RPMI8226 (cell line): ENCODE data around the gene NFXL1.

ENCODE experiments used
- DNase-seq: peaks from one replicate; pipeline ENCODE4 v3.0.0-alpha.2; 2015

Gene NFXL1

DNA sequence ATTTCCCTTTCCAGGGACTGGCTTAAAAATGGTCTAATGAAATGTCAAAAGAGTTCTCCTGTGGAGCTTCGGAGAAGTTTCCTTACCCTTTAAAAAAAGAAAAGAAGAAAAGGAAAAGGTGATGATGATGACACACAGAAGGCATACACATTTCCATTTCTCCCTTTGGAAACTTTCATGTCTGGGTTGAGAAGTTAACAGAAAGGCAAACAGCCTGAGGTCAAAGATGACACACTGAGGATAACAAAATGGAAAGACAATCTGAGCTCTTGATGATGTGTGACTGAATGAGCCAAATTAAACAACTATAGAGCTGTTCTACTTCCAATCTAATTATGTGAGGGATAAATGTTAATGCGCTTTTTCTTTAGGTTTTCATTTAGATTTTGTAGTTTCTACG lies 32.2 kb downstream of the NFXL1 start:
- no peak for DNase-seq

DNA sequence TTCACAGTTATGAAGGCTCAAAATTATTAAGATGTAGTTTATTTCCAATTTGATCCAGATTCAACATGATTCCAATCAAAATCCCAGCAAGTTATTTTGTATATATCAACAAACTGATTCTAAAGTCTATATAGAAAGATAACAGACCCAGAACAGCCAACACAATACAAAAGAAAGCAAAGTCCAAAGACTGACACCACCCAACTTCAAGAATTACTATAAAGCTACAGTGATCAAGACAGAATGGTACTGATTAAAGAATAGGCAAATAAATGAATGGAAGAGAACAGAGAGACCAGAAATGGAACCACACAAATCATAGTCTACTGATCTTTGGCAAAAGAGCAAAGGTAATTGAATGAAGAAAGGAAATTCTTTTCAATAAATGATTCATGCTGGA lies 34.9 kb downstream of the NFXL1 start:
- no peak for DNase-seq

DNA sequence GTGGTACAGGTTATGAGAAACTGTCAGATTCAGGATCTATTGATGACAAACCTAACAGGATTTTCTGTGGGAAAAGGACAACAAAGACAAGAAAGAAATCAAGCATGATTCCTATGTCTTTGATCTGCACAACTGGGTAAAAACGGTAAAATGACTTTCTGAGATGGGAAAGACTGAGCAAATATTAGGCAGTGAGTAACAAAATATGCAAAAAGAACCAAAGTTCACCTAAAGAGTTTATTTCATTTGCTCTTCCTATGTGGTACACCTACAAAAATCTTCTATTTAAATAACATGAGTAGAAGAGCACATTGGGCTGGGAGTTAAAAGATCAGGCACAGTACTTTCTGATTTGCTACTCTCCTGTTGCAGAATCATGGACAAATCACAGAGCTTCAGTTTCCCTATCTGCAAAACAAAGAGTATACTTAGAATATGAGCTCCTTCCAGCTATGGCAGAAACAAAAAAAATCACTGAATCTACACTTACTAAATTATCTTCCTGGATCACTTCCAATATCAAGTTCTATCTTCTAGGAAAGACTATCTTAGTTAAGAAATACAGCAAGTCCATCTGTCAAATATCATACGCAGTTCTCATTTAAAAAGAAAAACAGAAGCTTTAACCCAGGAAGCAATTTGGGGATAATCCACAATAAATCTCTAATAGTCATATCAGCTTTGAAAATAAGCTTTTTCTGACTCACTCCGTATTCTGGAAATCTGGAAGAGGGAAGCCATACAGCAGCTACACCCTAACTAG lies 37.4 kb downstream of the NFXL1 start:
- no peak for DNase-seq

GRCh38 chr4:47876310-47876709 lies 38.1 kb downstream of the NFXL1 start:
- no peak for DNase-seq

GRCh38 chr4:47873877-47874541 lies 40.4 kb downstream of the NFXL1 start:
- no peak for DNase-seq

DNA sequence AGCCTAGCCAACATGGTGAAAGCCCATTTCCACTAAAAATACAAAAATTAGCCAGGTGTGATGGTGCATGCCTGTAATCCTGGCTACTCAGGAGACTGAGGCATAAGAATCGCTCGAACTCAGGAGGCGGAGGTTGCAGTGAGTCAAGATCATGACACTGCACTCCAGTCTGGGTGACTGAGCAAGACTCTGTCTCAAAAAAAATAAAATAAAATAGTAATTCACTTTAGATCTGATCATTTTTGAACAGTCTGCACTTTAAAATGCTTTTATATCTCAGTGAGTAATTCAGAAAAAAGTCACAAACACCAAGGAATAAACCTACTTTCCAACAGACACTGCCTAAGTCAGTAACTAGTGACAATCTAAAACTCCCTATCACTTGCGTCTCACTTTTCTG lies 50.9 kb downstream of the NFXL1 start:
- no peak for DNase-seq

- no peak for DNase-seq
Measured at GRCh38 chr4:47862297-47862696, 52.1 kb downstream of the NFXL1 start.

GRCh38 chr4:47860305-47860704 lies 54.1 kb downstream of the NFXL1 start:
- DNase-seq = no peak

GRCh38 chr4:47858006-47858405 lies 56.4 kb downstream of the NFXL1 start:
- DNase-seq = no peak

DNA sequence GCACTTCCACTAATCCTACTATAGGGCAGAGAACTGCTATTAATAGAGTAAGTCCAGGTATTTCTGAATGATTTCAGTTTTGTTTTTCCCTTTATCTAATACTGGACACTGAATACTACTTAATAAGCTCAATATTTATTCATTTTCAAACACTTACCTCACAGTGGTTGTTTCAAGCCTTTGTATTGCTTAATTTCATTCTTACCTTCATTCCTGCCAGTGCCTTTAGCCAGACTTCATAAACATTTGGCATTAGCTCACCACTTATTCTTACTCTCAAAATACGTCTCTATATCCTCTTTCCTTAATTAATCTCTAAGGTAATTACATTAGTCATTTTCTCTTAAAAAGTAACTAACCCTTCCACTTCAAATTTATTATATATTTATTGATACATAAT lies 57.7 kb downstream of the NFXL1 start:
- no peak for DNase-seq

DNA sequence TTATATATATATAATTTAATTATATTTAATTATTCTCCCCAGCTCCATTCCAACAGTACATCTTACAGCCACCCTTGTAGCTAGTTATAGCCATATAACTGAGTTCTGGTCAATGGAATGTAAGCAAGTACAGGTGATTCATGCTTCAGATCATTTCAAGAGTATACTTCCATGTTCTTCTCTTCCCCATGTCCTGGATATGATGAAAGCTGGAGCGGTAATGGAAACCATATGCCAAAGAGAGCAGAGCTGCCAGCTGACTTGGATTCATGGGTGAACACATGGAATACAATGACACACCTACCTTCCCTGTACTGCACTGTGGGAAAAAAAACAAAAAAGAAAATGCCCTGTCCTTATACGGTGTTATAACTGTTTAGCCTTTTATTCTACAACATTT lies 59.0 kb downstream of the NFXL1 start:
- no peak for DNase-seq

DNA sequence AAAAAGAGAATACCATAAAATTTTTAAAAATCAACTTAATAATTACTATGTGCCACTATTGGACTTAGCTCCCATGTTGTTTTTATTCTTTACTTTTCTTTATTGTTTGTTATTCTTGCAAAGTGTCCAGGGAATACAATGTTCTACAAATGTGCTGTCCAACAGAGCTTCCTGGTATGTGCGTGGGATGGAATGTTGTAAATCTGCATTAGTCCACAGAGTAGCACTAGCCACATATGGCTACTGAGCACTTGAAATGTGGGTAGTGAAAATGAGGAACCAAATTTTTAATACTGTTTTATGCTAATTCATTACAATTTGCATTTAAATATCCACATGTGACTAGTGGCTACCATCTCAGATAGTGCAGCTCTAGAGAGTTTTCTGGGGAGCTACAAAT lies 62.2 kb downstream of the NFXL1 start:
- DNase-seq = no peak

DNA sequence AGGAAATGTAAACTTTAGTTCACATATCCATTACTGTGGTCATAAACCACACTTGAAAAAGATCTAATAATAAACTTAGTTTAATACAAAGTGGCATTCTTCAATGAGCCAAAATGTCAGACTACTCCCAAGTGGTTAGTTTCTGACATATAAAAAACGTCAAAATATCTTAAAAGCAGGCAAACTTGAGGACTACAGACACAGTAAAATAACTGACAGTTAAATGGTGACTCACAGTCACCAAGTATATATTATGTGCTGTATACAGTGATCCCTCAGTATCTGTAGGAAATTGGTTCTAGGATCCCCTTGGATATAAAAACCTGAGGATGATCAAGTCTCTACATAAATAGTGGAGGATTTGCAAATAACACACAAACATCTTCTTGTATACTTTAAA lies 64.9 kb downstream of the NFXL1 start:
- no peak for DNase-seq

GRCh38 chr4:47848041-47848440 lies 66.3 kb downstream of the NFXL1 start:
- no peak for DNase-seq

DNA sequence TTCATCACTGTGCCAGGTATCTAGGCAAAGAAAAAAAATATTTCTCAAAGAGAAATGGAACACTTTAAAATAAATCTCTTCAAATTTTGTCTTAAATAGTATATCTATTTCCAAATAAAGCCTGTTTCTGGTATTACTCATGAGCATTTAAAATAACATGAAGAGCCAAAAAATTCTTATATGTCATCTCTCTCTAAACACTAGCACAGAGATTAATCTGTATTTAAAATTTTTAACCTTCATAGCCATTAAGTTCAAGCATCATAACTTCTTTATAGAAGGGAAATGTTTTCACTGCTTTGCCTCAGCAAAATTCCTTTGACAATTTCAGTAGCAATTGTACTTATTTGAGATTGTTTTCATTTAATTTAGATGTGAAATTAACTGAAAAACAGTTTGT lies 71.4 kb downstream of the NFXL1 start:
- DNase-seq = no peak

DNA sequence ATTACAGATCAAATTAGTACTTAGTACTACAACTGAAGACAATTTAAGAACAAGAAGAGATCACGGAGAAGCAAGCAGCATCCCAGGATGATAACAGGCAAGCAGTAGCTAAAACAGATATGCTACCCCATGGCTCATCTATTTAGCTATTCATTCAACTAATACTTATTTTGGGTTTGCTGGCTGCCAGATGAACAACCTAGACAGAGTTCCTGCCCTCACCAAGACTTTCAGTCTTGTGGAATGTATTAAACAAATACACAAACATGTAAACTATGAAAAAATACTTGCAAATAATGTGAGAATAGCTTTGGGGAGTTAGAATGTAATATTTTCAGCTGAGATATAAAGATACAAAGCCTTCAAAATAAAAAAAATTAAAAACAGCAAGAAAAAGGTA lies 74.1 kb downstream of the NFXL1 start:
- no peak for DNase-seq

GRCh38 chr4:47839259-47839658 lies 75.1 kb downstream of the NFXL1 start:
- peak; percentile 4 for DNase-seq

GRCh38 chr4:47838445-47838844 lies 75.9 kb downstream of the NFXL1 start:
- no peak for DNase-seq

DNA sequence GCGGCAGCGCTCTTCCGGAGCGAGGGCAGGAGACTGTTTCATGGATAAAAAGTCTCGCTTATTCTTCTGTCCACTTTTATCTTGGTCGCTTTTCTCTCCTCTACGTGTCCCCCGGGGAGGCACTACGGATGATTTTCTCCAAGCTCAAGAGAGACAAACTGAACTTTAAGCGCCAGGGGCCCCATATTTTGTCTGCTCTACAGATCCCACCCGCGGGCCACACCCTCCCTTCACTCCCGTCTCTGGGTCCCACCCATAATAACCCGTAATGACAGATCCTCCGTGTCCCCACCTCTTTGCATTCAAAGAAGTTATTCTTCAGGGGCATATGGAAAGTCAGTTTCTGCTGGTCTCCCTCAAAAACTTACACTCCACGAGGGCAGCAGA lies 76.5 kb downstream of the NFXL1 start, which contains the start of gene CORIN:
CORIN (minus strand) TSS at position 160 of the 387 bp plus-strand sequence; CDS start at position 42, 118 bp downstream.
- DNase-seq = no peak

- DNase-seq = peak; percentile 28
Measured at GRCh38 chr4:47837094-47837907, 77.1 kb downstream of the NFXL1 start.

GRCh38 chr4:47836641-47837093 lies 77.7 kb downstream of the NFXL1 start:
- peak; percentile 58 for DNase-seq

GRCh38 chr4:47835494-47835893 lies 78.9 kb downstream of the NFXL1 start:
- DNase-seq = no peak

- DNase-seq = peak; percentile 4
Measured at GRCh38 chr4:47831026-47831679, 83.2 kb downstream of the NFXL1 start.
